GM18505 (cell line): ENCODE results near the gene COL16A1.

Source experiments
- ATAC-seq: cut with Tn5 transposase; IDR thresholded peaks from one replicate; pipeline ENCODE4 v1.9.1; 2021; ENCODE audit not compliant: unreplicated experiment
- POLR2A ChIP-seq: IDR thresholded peaks from 4 replicates; pipeline ENCODE4 v1.6.1; 2011; ENCODE audit warnings: borderline replicate concordance; ENCODE audit not compliant: insufficient read depth, insufficient read length; ENCODE audit errors: extremely low read depth

COL16A1 gene

GRCh38 chr1:31705080-31705866 lies 1.5 kb upstream of the COL16A1 start:
- no peak for ATAC-seq
- no peak for TF ChIP-seq POLR2A

- ATAC-seq: no peak
- no peak for TF ChIP-seq POLR2A
Measured at GRCh38 chr1:31704271-31705079, 658 bp upstream of the COL16A1 start.

DNA sequence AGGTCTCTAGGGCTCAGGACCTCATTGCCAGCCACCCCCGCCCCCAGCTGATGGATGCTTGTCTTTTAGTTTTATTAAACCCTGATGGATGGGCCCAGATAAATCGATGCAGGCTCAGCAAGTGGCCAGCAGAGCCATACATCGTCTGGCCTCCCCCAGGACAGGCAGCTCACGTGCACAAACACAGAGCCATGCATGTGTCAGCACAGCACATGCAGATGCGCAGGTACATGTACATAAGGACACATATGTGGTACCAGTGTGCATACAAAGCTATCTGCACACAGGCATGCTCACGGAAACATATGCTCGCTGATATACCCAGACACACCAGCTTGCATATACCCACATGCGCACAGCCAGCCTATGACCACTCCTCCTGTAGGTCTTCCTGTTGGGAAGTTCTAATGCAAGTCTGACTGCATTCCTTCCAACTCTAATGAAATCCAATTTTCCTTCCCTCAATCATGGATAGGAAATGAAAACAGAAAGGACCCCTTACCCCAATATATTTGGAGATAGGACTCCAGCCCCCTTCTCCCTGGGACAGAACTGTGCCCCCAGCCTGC lies 897 bp downstream of the COL16A1 start:
- ATAC-seq: no peak
- no peak for TF ChIP-seq POLR2A

DNA sequence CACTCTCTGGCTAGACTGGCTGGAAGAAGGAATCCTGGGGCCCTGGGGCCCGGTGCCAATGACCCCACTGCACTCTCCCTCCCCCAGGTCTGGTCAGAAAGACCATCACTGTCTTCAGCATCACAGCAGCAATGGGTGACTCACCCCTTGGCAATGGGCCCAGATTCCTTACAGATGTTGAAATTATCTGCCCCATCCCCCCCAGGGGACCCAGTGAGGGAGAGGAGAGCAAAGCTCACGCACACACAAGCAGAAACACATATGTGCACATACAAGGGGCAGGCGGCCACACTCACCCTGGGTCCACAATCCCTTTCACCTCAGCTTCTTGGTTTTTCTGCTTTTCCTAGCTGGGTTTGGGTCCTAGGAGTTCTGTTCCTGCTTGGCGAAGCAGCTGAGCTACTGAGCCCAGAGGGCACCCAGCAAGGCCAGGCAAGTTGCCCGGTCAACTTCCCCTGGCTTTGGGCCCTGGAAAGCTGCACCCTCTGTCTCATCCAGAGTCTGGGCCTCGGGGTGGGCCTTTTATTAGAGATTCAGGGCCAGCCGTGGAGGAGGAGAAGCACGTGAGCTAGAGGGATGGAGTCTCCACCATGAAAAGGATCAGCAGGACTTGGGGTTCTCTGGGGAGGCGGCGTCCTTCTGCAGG lies 2.6 kb downstream of the COL16A1 start:
- ATAC-seq: no peak
- TF ChIP-seq POLR2A: no peak

GRCh38 chr1:31700468-31701090 lies 3.2 kb downstream of the COL16A1 start:
- no peak for ATAC-seq
- no peak for TF ChIP-seq POLR2A

DNA sequence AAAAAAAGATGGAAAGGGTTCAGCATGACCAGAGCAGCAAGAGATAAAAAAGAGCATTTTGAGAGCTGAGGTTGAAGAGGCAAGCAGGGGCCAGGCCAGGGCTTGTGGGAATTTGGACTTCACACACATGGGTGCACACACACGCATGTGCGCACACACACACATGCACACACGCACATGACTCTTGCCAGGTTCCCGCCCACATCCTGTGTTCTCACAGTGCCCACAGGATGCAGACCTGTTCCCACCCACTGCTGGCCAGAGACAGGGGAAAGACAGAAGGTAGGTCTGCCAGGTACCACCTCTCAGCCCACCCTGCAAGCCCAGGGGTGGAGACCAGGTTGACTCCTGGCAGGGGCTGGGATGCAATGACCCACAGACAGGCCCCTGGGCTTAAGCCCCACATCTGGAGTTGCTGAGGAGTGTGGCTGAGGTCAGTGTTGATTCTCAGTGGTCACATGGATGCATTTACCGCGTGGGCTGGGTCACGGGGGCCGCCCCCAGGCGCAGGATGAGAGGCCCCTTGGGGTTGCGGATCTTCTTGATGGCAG lies 4.4 kb downstream of the COL16A1 start:
- no peak for TF ChIP-seq POLR2A
- no peak for ATAC-seq

- TF ChIP-seq POLR2A: no peak
- ATAC-seq: no peak
Measured at GRCh38 chr1:31697369-31697984, 6.3 kb downstream of the COL16A1 start.

DNA sequence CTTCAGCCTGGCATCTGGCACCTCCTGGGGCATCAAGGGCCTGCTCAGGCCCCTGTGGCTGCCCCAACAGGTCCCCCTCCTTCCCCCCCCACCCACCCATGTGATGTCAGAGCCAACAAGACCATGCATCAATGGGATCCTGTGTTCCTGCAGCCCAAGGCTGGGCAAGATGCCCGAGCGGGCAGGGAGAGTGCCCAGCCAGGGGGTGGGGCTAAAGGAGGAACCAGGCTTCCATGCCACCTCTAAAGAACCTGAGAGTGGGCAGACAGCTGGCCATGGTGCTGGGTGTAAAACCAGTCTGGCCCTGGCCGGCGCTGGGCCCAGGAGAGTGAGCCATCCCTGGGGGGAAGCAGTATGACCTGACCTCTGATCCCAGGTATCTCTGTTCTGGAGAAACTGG lies 7.6 kb downstream of the COL16A1 start:
- ATAC-seq: no peak
- no peak for TF ChIP-seq POLR2A

DNA sequence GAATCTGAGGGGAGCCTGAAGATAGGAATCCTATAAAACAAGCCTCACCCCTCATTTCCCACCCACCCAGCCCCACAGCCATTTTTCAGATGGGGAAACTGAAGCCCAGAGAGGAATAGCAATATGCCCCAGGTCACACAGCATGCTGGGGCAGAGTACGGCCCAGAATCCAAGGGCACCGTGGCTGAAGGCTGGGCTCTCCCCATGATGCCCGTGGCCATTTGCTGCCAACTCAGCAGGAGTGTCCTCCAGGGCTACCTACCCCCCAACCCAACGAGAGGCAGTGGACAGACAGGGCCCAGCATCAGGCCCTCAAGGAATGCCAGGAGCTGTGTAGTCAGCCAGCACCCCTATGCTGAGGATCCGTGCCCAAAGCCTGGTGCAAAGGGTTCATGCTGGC lies 8.5 kb downstream of the COL16A1 start:
- TF ChIP-seq POLR2A: no peak
- ATAC-seq: no peak

DNA sequence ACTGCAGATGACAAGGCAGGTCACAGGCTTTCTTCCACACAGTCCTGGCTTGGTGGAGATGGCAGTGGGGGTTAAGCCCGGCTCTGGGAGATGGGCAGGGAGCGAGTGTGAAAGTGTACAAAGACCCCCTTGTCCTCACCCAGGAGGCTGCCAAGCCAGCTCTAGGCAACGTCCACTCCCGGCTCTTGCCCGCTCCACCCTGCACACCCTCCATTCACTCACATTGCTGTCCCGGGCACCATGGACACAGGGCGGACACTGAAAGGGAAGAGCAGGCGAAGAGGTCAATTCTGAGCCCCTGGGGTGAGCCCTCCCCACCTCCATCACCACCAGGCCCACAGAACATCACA lies 8.9 kb downstream of the COL16A1 start:
- TF ChIP-seq POLR2A: no peak

DNA sequence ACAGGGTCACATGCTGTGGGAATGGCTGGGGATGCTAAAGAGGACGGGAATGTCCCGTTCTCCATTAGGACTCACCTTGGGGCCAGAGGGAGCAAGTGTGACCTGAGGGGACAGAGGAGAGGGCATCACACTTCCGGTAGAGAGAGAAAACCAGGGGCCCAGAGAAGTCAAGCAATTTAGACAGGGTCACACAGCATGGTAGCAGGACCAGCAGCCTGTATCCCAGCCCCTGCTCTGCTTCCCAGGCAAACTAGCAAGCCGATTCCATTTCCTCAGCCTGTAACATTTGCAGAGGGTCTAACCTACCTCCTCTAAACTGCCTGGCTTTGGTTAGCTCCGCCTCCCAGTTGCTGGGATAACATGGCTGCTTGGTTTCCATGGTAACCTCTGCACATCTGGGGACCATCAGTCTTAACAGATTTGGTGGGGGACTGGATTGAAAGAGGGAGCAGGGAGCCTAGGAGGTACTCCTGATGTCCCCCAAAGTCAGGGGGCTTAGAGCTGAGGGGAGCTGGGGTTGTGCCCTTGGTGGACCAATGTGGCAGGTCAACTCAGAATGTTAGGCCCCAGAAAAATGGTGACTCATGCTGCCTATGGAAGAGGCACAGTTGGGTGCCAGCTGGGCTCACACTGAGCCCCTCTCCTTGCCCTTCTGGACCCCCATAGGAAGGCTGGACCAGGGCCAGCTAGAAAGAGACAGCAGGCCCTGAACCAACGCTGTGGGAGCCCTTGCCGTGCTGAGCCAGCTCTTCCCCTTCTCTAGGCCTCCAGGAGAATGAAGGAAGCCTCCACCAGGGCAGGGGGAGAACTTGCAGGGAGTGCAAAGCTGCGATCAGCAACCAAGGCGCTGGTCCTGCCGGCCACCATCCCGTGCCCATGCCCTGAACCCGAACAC lies 9.5 kb downstream of the COL16A1 start:
- ATAC-seq: no peak
- no peak for TF ChIP-seq POLR2A

More for the DNA sequence above, 8.9 kb downstream of the COL16A1 start:
- ATAC-seq: no peak

- TF ChIP-seq POLR2A: no peak
Measured at GRCh38 chr1:31693231-31693630, 10.6 kb downstream of the COL16A1 start.

GRCh38 chr1:31691951-31692350 lies 11.9 kb downstream of the COL16A1 start:
- TF ChIP-seq POLR2A: no peak

More at GRCh38 chr1:31693231-31693630, 10.6 kb downstream of the COL16A1 start:
- no peak for ATAC-seq

More at GRCh38 chr1:31691951-31692350, 11.9 kb downstream of the COL16A1 start:
- no peak for ATAC-seq
